ENCODE measurements around the gene SSH2. TPM values are rescaled to one million over a fixed set of nuclear protein-coding genes. Genes with fewer than 3 reads are reported as not detected.

The SSH2 gene
- total RNA-seq, 1 donor from 2014 or later = 21.9 TPM

DNA sequence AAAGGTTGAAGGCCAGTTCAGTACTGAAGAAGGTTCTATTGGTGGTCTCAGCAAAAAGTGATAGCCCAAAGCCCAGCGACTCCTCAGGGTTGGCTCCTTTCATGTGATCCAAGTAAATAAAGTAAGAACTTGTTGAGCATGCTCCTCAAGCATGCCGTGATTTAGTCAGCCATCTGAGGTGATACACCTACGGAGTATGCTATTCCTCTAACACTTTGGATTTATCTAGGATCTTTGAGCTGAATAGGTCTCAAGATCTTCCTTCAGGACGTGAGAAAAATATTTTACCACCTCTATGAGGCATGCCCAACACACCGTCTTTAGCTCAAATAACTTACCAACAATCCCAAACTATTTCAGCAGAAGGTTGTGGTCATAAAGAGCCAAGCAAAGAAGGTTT is 154.0 kb downstream of the SSH2 start:
- H3K4me1 Mint-ChIP-seq (ENCODE audit: unreplicated experiment) = peaks cover 10% of the 10 kb centered on the region
- TF ChIP-seq, protein P1, sequence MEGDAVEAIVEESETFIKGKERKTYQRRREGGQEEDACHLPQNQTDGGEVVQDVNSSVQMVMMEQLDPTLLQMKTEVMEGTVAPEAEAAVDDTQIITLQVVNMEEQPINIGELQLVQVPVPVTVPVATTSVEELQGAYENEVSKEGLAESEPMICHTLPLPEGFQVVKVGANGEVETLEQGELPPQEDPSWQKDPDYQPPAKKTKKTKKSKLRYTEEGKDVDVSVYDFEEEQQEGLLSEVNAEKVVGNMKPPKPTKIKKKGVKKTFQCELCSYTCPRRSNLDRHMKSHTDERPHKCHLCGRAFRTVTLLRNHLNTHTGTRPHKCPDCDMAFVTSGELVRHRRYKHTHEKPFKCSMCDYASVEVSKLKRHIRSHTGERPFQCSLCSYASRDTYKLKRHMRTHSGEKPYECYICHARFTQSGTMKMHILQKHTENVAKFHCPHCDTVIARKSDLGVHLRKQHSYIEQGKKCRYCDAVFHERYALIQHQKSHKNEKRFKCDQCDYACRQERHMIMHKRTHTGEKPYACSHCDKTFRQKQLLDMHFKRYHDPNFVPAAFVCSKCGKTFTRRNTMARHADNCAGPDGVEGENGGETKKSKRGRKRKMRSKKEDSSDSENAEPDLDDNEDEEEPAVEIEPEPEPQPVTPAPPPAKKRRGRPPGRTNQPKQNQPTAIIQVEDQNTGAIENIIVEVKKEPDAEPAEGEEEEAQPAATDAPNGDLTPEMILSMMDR (IDR thresholded peaks at IDR 0.05) = no peak
- H3K4me3 Mint-ChIP-seq (ENCODE audit: unreplicated experiment) = no peak overlapping the region
- no peaks in the 10 kb centered on the region for H3K9me3 Mint-ChIP-seq (ENCODE audit: unreplicated experiment)
- no peaks in the 10 kb centered on the region for H3K36me3 Mint-ChIP-seq (ENCODE audit: unreplicated experiment)
- no peak overlapping the region for H3K27ac Mint-ChIP-seq (ENCODE audit: unreplicated experiment)
- DNase-seq (ENCODE audit: extremely low spot score, unreplicated experiment) = no peak
- no peaks in the 10 kb centered on the region for H3K27me3 Mint-ChIP-seq (ENCODE audit: unreplicated experiment)

DNA sequence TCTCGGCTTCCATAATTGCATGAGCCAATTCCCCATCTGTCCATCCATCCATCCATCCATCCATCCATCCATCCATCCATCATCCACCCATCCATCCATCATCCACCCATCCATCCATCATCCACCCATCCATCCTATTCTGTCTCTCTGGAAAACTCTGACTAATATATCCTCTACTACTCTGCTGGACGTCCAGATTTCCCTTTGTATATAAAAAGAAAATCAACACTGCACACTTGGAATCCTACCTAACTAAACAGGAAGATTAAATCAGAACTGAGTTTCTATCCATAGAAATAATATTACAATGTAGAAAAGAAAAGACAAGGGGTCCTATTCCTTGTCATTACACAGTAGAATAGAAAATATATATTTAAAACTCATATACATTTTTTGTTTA is 157.0 kb downstream of the SSH2 start:
- no peaks in the 10 kb centered on the region for H3K9me3 Mint-ChIP-seq (ENCODE audit: unreplicated experiment)
- H3K4me1 Mint-ChIP-seq (ENCODE audit: unreplicated experiment) = peaks cover 6% of the 10 kb centered on the region
- no peak for DNase-seq (ENCODE audit: extremely low spot score, unreplicated experiment)
- no peak overlapping the region for H3K27ac Mint-ChIP-seq (ENCODE audit: unreplicated experiment)
- no peaks in the 10 kb centered on the region for H3K27me3 Mint-ChIP-seq (ENCODE audit: unreplicated experiment)
- no peaks in the 10 kb centered on the region for H3K36me3 Mint-ChIP-seq (ENCODE audit: unreplicated experiment)
- TF ChIP-seq, protein P1 (IDR thresholded peaks at IDR 0.05) = no peak
- H3K4me3 Mint-ChIP-seq (ENCODE audit: unreplicated experiment) = no peak overlapping the region

DNA sequence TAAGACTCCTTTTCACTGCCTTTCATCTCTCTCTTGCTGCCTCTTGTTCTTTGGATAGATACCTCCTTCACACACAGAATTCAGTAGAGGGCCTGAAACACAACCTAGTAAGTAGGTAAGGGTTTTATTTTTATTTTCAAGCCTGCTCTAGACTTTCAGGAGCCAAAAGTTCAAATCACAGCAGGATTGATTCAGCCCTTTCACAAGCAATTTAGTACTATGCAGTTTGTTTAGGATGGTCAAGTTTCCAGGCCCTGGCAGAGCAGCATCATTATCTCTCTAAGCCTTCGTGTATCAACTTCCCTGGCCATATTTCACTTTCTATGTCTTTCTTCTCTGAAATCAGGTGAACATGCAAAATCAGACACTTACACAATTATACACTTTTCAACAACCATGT is 158.5 kb downstream of the SSH2 start:
- peaks cover 8% of the 10 kb centered on the region for H3K4me1 Mint-ChIP-seq (ENCODE audit: unreplicated experiment)
- no peaks in the 10 kb centered on the region for H3K9me3 Mint-ChIP-seq (ENCODE audit: unreplicated experiment)
- H3K27ac Mint-ChIP-seq (ENCODE audit: unreplicated experiment) = peak overlapping the region; percentile 11
- H3K27me3 Mint-ChIP-seq (ENCODE audit: unreplicated experiment) = no peaks in the 10 kb centered on the region
- TF ChIP-seq, protein P1 (IDR thresholded peaks at IDR 0.05) = no peak
- no peak for DNase-seq (ENCODE audit: extremely low spot score, unreplicated experiment)
- H3K4me3 Mint-ChIP-seq (ENCODE audit: unreplicated experiment) = no peak overlapping the region
- no peaks in the 10 kb centered on the region for H3K36me3 Mint-ChIP-seq (ENCODE audit: unreplicated experiment)

DNA sequence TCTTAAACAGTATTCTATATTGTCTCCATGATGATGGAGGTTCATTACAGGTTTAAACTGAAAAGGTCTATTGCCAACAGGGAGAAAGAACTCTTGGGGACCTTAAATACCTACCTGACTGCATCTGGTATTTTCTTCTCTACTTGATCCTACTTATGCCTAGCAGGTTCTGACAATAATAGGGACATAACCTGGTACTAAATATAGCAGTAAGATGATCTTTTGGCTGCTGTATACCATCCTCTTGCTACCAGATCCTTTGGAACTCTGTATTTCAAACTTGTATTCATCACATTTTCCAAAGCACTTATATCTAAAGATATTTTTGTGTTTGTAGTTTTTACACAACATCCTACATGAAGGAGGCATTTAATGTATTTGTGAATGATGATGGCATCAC is 160.8 kb downstream of the SSH2 start:
- H3K36me3 Mint-ChIP-seq (ENCODE audit: unreplicated experiment) = no peaks in the 10 kb centered on the region
- TF ChIP-seq, protein P1 (IDR thresholded peaks at IDR 0.05) = no peak
- H3K27ac Mint-ChIP-seq (ENCODE audit: unreplicated experiment) = no peak overlapping the region
- no peak overlapping the region for H3K4me3 Mint-ChIP-seq (ENCODE audit: unreplicated experiment)
- peaks cover 12% of the 10 kb centered on the region for H3K4me1 Mint-ChIP-seq (ENCODE audit: unreplicated experiment)
- no peaks in the 10 kb centered on the region for H3K27me3 Mint-ChIP-seq (ENCODE audit: unreplicated experiment)
- H3K9me3 Mint-ChIP-seq (ENCODE audit: unreplicated experiment) = no peaks in the 10 kb centered on the region
- no peak for DNase-seq (ENCODE audit: extremely low spot score, unreplicated experiment)

DNA sequence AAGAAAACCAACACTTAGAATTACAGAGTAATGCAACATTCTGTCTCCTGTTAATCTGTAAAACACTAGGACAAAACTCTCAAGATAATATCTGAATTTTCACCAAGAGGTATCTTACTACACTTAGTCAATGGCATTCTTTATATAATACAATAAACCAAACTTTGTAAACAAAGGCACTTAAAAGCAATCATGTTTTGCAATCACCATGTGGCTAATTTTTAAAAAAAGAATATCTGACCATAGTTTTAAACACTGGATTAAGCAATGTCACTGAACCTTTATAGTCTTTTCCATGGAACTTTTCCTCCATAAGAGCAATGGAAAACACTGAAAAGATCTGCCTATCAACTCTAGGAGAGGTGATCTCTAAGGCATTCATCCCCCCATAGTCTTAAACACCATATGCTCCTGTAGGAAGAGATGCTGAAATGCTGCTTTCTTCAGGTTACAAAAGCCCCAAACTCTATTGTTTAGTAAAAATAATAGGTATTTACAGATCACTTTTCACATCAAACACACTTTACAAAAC is 163.2 kb downstream of the SSH2 start:
- Mint-ChIP-seq H3K36me3 (ENCODE audit: unreplicated experiment) (no peaks in the 10 kb centered on the region), H3K27ac (ENCODE audit: unreplicated experiment) (no peak overlapping the region), H3K9me3 (ENCODE audit: unreplicated experiment) (no peaks in the 10 kb centered on the region), H3K27me3 (ENCODE audit: unreplicated experiment) (no peaks in the 10 kb centered on the region), H3K4me1 (ENCODE audit: unreplicated experiment) (peaks cover 15% of the 10 kb centered on the region), H3K4me3 (ENCODE audit: unreplicated experiment) (no peak overlapping the region)
- no peak for DNase-seq (ENCODE audit: extremely low spot score, unreplicated experiment)
- TF ChIP-seq, protein P1 (IDR thresholded peaks at IDR 0.05) = no peak

All from osteocyte (in vitro differentiated cells).